A549 treated with AZD2906 at 1 μM for 4 hours (cell line): ENCODE measurements around the gene OOSP4A. TPM values are rescaled to one million over a fixed set of nuclear protein-coding genes. Genes with fewer than 3 reads are reported as not detected.

Source experiments
- total RNA-seq: library from RNA; stranded (reverse); fragments of 200-300 nt; extraction: Qiagen RNA extraction; gene quantifications from 5 replicates; pipeline ENCODE4 v1.2.3, GENCODE V29; 2022

OOSP4A gene
- not detected in 5 replicates for total RNA-seq

DNA sequence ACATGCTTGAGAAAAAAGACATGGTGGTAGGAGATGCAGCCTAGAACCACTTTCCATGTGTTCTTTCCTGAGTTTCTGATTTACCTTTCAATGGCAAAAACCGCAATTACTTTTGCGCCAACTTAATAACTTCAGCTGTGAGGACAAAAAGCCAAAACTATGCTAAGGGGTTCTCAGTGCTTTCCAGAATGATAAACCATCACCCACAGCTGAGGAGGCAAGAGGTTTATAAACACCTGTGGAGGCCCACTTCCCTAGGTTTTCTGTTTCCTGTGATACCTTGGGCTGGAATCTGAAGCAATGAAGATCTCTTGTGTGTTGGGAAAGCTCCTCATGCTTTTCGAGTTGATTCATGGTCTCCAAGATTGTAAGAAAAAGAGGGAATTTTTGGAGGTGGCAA lies at the start of gene OOSP4A:
Gene OOSP4A (plus strand): TSS at position 301 of the 400 bp plus-strand sequence. CDS start 0 bp downstream, at position 301.

DNA sequence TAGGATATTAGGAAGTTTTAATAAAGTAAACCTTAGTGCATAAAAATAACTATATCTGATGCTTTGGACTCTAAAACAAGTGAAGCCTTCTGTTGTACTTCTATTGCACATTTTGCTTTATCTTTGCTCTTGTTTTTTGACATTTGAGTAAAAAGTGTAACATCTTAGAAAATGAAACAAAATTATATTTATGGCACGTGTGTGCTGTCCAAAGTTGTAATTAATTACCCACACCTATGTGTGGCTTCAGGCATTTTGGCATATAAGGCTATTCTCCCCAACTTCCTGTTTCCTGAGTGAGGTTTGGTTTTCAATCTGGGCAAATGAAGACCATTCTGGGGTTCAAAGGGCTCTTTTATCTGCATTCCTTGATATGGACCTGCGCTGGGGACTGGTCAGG lies 25.7 kb upstream of the OOSP4A start, which contains the start of gene OOSP1:
Gene OOSP1 (plus strand): TSS at position 301 of the 400 bp plus-strand sequence. CDS start 23 bp downstream, at position 324.

GRCh38 chr11:60016881-60017280 lies 53.0 kb downstream of the OOSP4A start, which contains the start of gene OOSP4B:
OOSP4B (plus strand) TSS chr11:60017181.

Other genes starting within 250 kb of the OOSP4A start
- 19.2 to 27.2 TPM (median 22.7 TPM) in 5 replicates for gene STX3, start 208.7 kb upstream of the OOSP4A start, total RNA-seq
- gene MRPL16, start 153.3 kb upstream of the OOSP4A start, total RNA-seq: 63.0 to 66.2 TPM (median 65.1 TPM) in 5 replicates
- gene CBLIF, start 118.5 kb upstream of the OOSP4A start, total RNA-seq: not detected in 5 replicates
- gene TCN1, start 97.5 kb upstream of the OOSP4A start, total RNA-seq: 0.24 to 0.63 TPM (median 0.25 TPM) in 5 replicates
- gene OOSP3, start 85.3 kb upstream of the OOSP4A start, total RNA-seq: 0.11 TPM in 1 of 5 replicates, not detected in the others
- gene OOSP1, start 25.6 kb upstream of the OOSP4A start, total RNA-seq: not detected in 5 replicates
- gene OOSP4B, start 53.1 kb downstream of the OOSP4A start, total RNA-seq: not detected in 5 replicates
- not detected in 5 replicates for gene OOSP2, start 76.4 kb downstream of the OOSP4A start, total RNA-seq
- gene MS4A3, start 92.6 kb downstream of the OOSP4A start, total RNA-seq: not detected in 5 replicates
- gene MS4A2, start 124.6 kb downstream of the OOSP4A start, total RNA-seq: not detected in 5 replicates
- not detected in 5 replicates for gene MS4A6A, start 219.1 kb downstream of the OOSP4A start, total RNA-seq